PFSK-1 (cell line): ENCODE results near the gene GFRA4.

Source experiments
- FOXP2 ChIP-seq: optimal IDR thresholded peaks from 2 replicates; pipeline ENCODE3; 2011; ENCODE audit warnings: borderline replicate concordance, control low read depth, inconsistent platforms; ENCODE audit not compliant: insufficient read depth; ENCODE audit errors: extremely low read length, extremely low read depth
- POLR2AphosphoS5 ChIP-seq: IDR thresholded peaks from 2 replicates; pipeline ENCODE4 v1.6.1; 2012; ENCODE audit warnings: low read depth, mild to moderate bottlenecking, control low read depth, low read length, moderate library complexity
- SIN3A ChIP-seq: IDR thresholded peaks from 2 replicates; pipeline ENCODE4 v1.6.1; 2012; ENCODE audit warnings: mild to moderate bottlenecking, low read length, moderate library complexity, borderline replicate concordance; ENCODE audit not compliant: insufficient read depth
- TAF1 ChIP-seq: IDR thresholded peaks from 2 replicates; pipeline ENCODE4 v1.6.1; 2012; ENCODE audit warnings: low read length, control low read depth, borderline replicate concordance; ENCODE audit not compliant: insufficient read depth
- TF ChIP-seq, protein P1 (sequence below), 2 experiments: IDR thresholded peaks; 2 replicates each; pipeline versions ENCODE4 v1.6.1 to v1.8.0; 2011 to 2012; ENCODE audit warnings: low read depth in 2 of 2, low read length in 2 of 2, control low read depth in 1 of 2, inconsistent platforms in 1 of 2, mild to moderate bottlenecking in 1 of 2, moderate library complexity in 1 of 2; ENCODE audit not compliant: insufficient read depth in 1 of 2

The GFRA4 gene

DNA sequence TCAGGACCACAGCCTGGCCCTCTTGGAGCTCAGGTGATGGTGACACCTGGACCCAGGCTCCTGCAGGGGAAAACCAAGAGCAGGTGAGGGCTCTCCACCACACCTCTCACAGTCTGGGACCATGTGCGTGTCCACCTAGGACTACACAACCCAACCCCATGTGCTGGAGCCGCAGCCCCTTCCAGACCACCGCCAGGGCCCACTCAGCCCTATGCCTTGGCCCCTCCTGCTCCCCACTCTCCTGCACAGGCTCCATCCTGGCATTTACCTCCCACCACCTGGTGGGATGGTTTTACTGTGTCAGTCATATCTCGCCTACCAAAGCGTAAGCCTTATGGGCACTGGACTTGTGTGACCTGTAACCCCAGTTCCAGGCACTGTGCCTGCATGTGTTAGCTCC is 31.7 kb upstream of the GFRA4 start:
- no peak for TF ChIP-seq TAF1
- no peak for TF ChIP-seq POLR2AphosphoS5
- TF ChIP-seq SIN3A = no peak
- TF ChIP-seq FOXP2 = no peak
- TF ChIP-seq, protein P1, sequence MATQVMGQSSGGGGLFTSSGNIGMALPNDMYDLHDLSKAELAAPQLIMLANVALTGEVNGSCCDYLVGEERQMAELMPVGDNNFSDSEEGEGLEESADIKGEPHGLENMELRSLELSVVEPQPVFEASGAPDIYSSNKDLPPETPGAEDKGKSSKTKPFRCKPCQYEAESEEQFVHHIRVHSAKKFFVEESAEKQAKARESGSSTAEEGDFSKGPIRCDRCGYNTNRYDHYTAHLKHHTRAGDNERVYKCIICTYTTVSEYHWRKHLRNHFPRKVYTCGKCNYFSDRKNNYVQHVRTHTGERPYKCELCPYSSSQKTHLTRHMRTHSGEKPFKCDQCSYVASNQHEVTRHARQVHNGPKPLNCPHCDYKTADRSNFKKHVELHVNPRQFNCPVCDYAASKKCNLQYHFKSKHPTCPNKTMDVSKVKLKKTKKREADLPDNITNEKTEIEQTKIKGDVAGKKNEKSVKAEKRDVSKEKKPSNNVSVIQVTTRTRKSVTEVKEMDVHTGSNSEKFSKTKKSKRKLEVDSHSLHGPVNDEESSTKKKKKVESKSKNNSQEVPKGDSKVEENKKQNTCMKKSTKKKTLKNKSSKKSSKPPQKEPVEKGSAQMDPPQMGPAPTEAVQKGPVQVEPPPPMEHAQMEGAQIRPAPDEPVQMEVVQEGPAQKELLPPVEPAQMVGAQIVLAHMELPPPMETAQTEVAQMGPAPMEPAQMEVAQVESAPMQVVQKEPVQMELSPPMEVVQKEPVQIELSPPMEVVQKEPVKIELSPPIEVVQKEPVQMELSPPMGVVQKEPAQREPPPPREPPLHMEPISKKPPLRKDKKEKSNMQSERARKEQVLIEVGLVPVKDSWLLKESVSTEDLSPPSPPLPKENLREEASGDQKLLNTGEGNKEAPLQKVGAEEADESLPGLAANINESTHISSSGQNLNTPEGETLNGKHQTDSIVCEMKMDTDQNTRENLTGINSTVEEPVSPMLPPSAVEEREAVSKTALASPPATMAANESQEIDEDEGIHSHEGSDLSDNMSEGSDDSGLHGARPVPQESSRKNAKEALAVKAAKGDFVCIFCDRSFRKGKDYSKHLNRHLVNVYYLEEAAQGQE (IDR thresholded peaks at IDR 0.05; ENCODE audit: insufficient read depth in 1 of 2, low read depth in 2 of 2, low read length in 2 of 2) = no peak

DNA sequence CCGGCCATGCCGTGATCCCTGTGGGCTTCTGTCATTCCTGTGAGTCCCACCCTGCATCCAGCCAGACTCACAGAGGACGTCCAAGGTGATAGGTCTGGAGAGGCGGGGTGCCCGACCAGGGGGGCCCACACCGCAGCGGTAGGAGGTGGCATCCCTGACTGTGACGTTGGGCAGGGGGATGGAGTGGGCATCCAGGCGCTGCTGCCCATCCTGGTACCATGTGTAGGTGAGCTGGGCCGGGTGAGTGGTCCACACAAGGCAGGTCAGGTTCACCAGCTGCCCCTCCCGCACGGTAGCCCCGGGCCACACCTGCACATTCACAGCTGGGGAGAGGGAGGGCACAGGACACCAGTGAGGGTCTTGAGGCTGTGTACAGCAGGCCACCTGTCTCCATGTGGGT is 30.2 kb upstream of the GFRA4 start:
- TF ChIP-seq, protein P1 (IDR thresholded peaks at IDR 0.05; ENCODE audit: insufficient read depth in 1 of 2, low read depth in 2 of 2, low read length in 2 of 2) = no peak
- TF ChIP-seq TAF1 (no peak), SIN3A (no peak), POLR2AphosphoS5 (no peak), FOXP2 (no peak)

DNA sequence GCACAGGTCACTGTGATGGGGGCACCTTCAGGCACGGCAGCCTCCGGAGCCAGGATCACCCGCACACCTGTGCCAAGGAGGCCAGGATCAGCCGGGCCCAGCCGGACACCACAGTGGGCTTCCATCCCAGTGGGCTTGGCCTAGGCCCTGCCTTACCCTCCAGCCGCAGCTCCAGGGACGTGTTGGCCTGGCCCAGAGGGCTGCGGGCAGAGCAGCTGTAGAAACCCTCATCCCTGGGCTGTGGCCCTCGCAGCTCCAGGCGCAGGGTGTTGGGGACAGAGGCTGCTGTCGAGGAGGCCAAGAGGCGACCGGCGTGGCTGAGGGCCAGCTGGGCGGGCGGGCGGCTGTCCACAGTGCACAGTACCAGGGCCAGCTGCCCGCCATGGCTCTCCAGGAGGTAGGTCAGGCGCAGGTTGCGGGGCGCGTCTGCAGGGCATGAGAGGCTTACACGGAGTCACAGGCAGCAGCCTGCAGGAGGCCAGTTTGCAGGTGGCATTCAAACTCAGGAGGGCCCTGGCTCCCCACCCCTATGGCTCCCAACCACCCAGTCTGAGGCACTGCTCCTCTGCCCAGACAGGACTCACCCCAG is 29.6 kb upstream of the GFRA4 start:
- TF ChIP-seq, protein P1 (IDR thresholded peaks at IDR 0.05; ENCODE audit: insufficient read depth in 1 of 2, low read depth in 2 of 2, low read length in 2 of 2) = no peak
- TF ChIP-seq FOXP2 = no peak
- no peak for TF ChIP-seq POLR2AphosphoS5
- no peak for TF ChIP-seq TAF1
- TF ChIP-seq SIN3A = no peak

DNA sequence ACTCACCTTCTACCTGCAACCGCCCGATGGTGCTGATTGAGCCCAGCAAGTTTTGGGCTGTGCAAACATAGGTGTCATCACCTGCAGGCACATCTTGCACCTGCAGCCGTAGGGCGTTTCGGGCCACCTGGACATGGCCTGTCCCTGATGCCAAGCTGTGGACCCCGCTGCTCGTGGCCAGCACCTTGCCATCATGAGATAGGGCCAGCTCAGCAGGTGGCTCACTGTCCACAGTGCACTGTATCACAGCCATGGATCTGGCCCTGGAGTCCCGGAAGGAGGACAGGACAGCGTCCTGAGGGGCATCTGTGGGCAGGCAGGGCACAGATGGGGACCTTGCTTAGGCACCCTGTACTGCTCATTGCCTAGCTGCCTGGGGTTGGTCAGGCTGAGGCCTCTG is 28.7 kb upstream of the GFRA4 start:
- no peak for TF ChIP-seq SIN3A
- no peak for TF ChIP-seq POLR2AphosphoS5
- TF ChIP-seq, protein P1 (IDR thresholded peaks at IDR 0.05; ENCODE audit: insufficient read depth in 1 of 2, low read depth in 2 of 2, low read length in 2 of 2) = no peak
- no peak for TF ChIP-seq TAF1
- TF ChIP-seq FOXP2 = no peak

DNA sequence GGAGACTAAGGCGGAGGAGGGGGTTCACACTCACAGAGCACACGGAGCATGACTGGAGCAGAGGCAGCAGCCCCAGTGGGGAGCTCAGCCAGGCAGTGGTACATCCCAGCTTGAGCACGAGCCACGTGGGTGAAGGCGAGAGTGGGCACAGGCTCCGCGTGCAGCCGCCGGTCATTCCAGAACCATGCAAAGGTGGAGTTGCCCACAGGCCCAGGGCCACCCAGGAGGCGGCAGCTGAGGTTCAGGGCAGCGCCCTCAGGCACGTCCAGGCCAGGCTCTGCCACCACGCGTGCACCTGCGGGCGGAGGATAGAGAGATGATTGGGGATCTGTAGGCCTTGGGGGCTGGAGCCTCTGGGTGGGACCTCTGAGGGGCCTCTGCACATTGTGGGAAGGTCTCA is 28.1 kb upstream of the GFRA4 start:
- no peak for TF ChIP-seq SIN3A
- no peak for TF ChIP-seq FOXP2
- TF ChIP-seq, protein P1 (IDR thresholded peaks at IDR 0.05; ENCODE audit: insufficient read depth in 1 of 2, low read depth in 2 of 2, low read length in 2 of 2) = no peak
- no peak for TF ChIP-seq TAF1
